ENCODE measurements around the gene FASN. TPM values are rescaled to one million over a fixed set of nuclear protein-coding genes. Genes with fewer than 3 reads are reported as not detected.
A peak's percentile ranks its signal among the peaks of the same experiment; 100 is the strongest.

The FASN gene
- total and polyA plus RNA-seq, 2 of the 13 experiments (the other 11 are each of a cell fraction or from before 2014, with no cell fraction given), result 51.7 to 101 TPM

- no peak for TF ChIP-seq ZNF577 (CRISPR knock-in tag; IDR thresholded peaks at IDR 0.05; ENCODE audit: borderline replicate concordance, low read depth)
- TF ChIP-seq RBFOX2 (IDR thresholded peaks at IDR 0.05; ENCODE audit: low read depth, low read length), result peak; percentile 56
- TF ChIP-seq THAP9 (CRISPR knock-in tag; IDR thresholded peaks at IDR 0.05; ENCODE audit: borderline replicate concordance), result 0 out of 2 replicates have a peak, but pooled peaks have one; percentile 1
- TF ChIP-seq ZNF572 (CRISPR knock-in tag; IDR thresholded peaks at IDR 0.05), result 0 out of 2 replicates have a peak, but pooled peaks have one; percentile 30
- no peak for TF ChIP-seq ZBTB21 (CRISPR knock-in tag; IDR thresholded peaks at IDR 0.05)
- peak; percentile 84; the same call in 1 of the 2 replicates for TF ChIP-seq ZNF740 (CRISPR knock-in tag; IDR thresholded peaks at IDR 0.05)
- TF ChIP-seq ZFP91 (CRISPR knock-in tag; IDR thresholded peaks at IDR 0.05; ENCODE audit: borderline replicate concordance), result no peak
- peak; percentile 45 for TF ChIP-seq AGO2 (optimal IDR thresholded peaks at IDR 0.05; ENCODE audit: low read depth, low read length)
- peak; percentile 0 for TF ChIP-seq POLR2G (IDR thresholded peaks at IDR 0.05; ENCODE audit: low read depth, low read length)
- no peak for TF ChIP-seq NFYC (CRISPR knock-in tag; IDR thresholded peaks at IDR 0.05)
- no peak for TF ChIP-seq ZNF333 (CRISPR knock-in tag; IDR thresholded peaks at IDR 0.05; ENCODE audit: borderline replicate concordance)
- no peak for TF ChIP-seq ZFP90 (CRISPR knock-in tag; IDR thresholded peaks at IDR 0.05; ENCODE audit: borderline replicate concordance)
- TF ChIP-seq HDAC6 (IDR thresholded peaks at IDR 0.05; ENCODE audit: low read depth, low read length), result no peak
These were observed 38.6 kb downstream of the FASN start (continued) for GRCh38 chr17:82059272-82060000.

All from HepG2 (cell line).